Osteoblast (primary cell): Measurements from ENCODE around the gene C11orf98. TPM values are rescaled to one million over a fixed set of nuclear protein-coding genes. Genes with fewer than 3 reads are reported as not detected.

Experiments
- DNase-seq: peaks from one replicate; pipeline ENCODE4 v3.0.0; 2011; ENCODE audit warnings: low spot score, mixed read lengths; ENCODE audit not compliant: insufficient read length; ENCODE audit errors: missing footprints
- H2AFZ ChIP-seq: 2 replicates; pipeline ENCODE4 v1.6.0; 2011; ENCODE audit warnings: mild to moderate bottlenecking, low read length
- H3K27ac ChIP-seq: 2 replicates; pipeline ENCODE4 v1.5.1; 2011; ENCODE audit warnings: mild to moderate bottlenecking, low read depth, low read length, moderate library complexity
- H3K27me3 ChIP-seq: 2 replicates; pipeline ENCODE4 v1.6.0; 2012; ENCODE audit warnings: mild to moderate bottlenecking, control low read depth, inconsistent platforms, low read length, moderate library complexity; ENCODE audit not compliant: insufficient read depth
- H3K36me3 ChIP-seq: 2 replicates; pipeline ENCODE4 v1.5.1; 2011; ENCODE audit warnings: mild to moderate bottlenecking, low read length, control low read depth, moderate library complexity; ENCODE audit not compliant: insufficient read depth
- H3K4me1 ChIP-seq: 2 replicates; pipeline ENCODE4 v1.5.1; 2011; ENCODE audit warnings: mild to moderate bottlenecking, low read length, control low read depth, moderate library complexity; ENCODE audit not compliant: insufficient read depth
- H3K4me2 ChIP-seq: 2 replicates; pipeline ENCODE4 v1.6.0; 2011; ENCODE audit warnings: mild to moderate bottlenecking, low read length; ENCODE audit not compliant: insufficient read depth
- H3K4me3 ChIP-seq: fragments of 200-600 bp; sonication (generic); 3 replicates; pipeline ENCODE4 v1.5.1; 2012; ENCODE audit warnings: mild to moderate bottlenecking, low read length, inconsistent platforms; ENCODE audit not compliant: insufficient read depth
- H3K79me2 ChIP-seq: 2 replicates; pipeline ENCODE4 v1.6.0; 2012; ENCODE audit warnings: mild to moderate bottlenecking, low read length, control low read depth, inconsistent platforms; ENCODE audit not compliant: insufficient read depth
- H3K9me3 ChIP-seq: 2 replicates; pipeline ENCODE4 v1.5.1; 2011; ENCODE audit warnings: low read depth, low read length, control low read depth
- H4K20me1 ChIP-seq: 2 replicates; pipeline ENCODE4 v1.6.0; 2012; ENCODE audit warnings: mild to moderate bottlenecking, low read length, control low read depth; ENCODE audit not compliant: insufficient read depth
- total RNA-seq: library from RNA; depleted of rRNA; stranded (reverse); fragments of >200 nt; gene quantifications from 2 replicates; pipeline ENCODE4 v1.2.3, GENCODE V29; 2012
- TF ChIP-seq, protein P1 (sequence below): IDR thresholded peaks from 2 replicates; pipeline ENCODE4 v1.5.1; 2011; ENCODE audit warnings: mild to moderate bottlenecking, low read depth, low read length, moderate library complexity; ENCODE audit errors: extremely low read depth

C11orf98 gene
- total RNA-seq, 1 donor: 17.4 TPM

DNA sequence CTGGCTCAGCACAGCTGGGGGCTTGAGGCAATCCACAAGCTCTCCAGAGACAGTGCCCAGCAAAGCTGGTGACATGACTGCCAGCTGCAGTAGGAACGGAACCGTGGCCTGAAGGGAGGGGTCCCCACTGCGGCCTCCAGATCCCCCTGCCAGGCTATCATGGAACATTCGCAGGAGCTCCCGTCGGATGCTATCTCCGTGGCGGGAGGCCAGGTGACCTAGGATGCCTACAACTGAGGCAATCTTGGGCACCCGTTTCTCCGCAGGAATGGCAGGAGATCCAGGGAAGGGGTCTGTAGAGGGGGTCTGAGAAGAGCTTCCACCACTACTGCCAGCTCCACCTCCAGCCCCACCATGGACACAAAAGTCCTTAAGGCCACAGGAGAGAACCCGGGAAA lies 16.0 kb downstream of the C11orf98 start:
- no peak overlapping the region for H3K4me3 ChIP-seq
- H3K27me3 ChIP-seq: no peaks in the 10 kb centered on the region
- H3K9me3 ChIP-seq: no peaks in the 10 kb centered on the region
- H4K20me1 ChIP-seq: peaks cover 21% of the 10 kb centered on the region
- no peak overlapping the region for H2AFZ ChIP-seq
- H3K36me3 ChIP-seq: peaks cover 26% of the 10 kb centered on the region
- TF ChIP-seq, protein P1, sequence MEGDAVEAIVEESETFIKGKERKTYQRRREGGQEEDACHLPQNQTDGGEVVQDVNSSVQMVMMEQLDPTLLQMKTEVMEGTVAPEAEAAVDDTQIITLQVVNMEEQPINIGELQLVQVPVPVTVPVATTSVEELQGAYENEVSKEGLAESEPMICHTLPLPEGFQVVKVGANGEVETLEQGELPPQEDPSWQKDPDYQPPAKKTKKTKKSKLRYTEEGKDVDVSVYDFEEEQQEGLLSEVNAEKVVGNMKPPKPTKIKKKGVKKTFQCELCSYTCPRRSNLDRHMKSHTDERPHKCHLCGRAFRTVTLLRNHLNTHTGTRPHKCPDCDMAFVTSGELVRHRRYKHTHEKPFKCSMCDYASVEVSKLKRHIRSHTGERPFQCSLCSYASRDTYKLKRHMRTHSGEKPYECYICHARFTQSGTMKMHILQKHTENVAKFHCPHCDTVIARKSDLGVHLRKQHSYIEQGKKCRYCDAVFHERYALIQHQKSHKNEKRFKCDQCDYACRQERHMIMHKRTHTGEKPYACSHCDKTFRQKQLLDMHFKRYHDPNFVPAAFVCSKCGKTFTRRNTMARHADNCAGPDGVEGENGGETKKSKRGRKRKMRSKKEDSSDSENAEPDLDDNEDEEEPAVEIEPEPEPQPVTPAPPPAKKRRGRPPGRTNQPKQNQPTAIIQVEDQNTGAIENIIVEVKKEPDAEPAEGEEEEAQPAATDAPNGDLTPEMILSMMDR: no peak
- no peak overlapping the region for H3K27ac ChIP-seq
- DNase-seq: no peak
- peaks cover 23% of the 10 kb centered on the region for H3K4me1 ChIP-seq
- H3K79me2 ChIP-seq: peaks cover 57% of the 10 kb centered on the region
- H3K4me2 ChIP-seq: no peak overlapping the region

DNA sequence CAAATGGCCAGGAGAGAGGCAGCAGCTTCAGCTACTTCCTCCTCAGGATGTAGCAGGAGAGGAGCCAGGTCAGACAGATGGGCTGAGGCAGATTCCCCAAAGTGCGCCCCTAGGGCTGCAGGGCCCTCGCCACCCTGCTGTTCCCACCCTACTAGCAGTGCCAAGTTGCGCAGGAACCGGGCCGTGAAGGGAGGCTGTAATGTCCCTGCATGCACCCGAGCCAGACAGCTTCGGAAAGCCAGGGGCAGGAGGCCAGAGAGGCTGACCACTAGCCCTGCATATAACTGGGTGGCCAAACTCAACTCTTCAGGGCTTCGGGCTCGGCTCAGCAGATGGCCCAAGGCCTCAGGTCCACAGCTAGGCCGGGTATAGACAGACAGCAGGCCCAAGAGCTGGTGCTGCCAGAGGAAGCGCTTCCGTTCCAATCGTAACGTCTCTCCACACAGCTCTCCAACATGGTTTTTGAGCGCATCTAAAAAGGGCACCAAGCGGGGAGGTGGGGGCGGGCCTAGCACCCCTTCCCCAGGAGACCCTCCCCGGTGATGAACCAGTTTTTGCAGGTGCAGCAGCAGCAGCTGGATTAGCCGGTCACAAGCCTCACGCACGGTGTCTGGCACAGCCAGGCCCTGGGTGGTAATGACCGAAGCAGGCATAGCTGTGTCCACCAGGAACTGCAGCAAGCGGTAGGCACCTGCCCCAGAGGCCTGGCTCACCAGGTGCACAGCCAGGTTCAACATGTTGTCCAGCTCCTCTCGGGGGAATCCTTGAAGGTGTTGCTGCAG lies 16.6 kb downstream of the C11orf98 start:
- Histone ChIP-seq H3K9me3 (no peaks in the 10 kb centered on the region), H3K27me3 (no peaks in the 10 kb centered on the region), H4K20me1 (peaks cover 21% of the 10 kb centered on the region), H3K27ac (no peak overlapping the region), H2AFZ (no peak overlapping the region), H3K4me1 (peaks cover 23% of the 10 kb centered on the region), H3K4me3 (no peak overlapping the region), H3K36me3 (peaks cover 29% of the 10 kb centered on the region), H3K4me2 (no peak overlapping the region), H3K79me2 (peaks cover 63% of the 10 kb centered on the region)
- DNase-seq: peak; percentile 26
- TF ChIP-seq, protein P1: no peak

DNA sequence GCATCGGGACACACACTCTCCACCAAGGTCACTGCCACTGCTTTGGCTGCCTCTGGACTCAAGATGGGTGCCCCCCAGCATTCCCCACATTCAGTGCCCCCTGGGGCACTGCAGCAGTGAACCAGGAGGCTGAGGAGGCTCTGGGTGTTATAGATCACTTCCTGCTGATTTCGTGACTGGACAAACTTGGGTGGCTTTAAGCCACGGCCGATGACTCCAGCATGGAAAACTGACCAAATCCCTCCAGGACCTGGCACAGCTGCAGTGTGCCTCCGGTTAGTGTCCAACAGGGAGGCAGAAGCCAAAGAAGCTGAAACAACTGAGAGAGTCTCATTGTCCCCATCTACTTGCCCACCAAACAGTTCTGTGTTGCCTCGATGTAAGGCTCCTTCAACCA lies 17.4 kb downstream of the C11orf98 start:
- Histone ChIP-seq H4K20me1 (peaks cover 21% of the 10 kb centered on the region), H3K36me3 (peaks cover 36% of the 10 kb centered on the region), H3K4me3 (no peak overlapping the region), H3K27me3 (no peaks in the 10 kb centered on the region), H3K79me2 (peaks cover 66% of the 10 kb centered on the region), H3K27ac (peak overlapping the region; percentile 65), H3K9me3 (no peaks in the 10 kb centered on the region), H3K4me1 (peaks cover 22% of the 10 kb centered on the region), H3K4me2 (no peak overlapping the region), H2AFZ (no peak overlapping the region)
- DNase-seq: peak; percentile 81
- TF ChIP-seq, protein P1: no peak

DNA sequence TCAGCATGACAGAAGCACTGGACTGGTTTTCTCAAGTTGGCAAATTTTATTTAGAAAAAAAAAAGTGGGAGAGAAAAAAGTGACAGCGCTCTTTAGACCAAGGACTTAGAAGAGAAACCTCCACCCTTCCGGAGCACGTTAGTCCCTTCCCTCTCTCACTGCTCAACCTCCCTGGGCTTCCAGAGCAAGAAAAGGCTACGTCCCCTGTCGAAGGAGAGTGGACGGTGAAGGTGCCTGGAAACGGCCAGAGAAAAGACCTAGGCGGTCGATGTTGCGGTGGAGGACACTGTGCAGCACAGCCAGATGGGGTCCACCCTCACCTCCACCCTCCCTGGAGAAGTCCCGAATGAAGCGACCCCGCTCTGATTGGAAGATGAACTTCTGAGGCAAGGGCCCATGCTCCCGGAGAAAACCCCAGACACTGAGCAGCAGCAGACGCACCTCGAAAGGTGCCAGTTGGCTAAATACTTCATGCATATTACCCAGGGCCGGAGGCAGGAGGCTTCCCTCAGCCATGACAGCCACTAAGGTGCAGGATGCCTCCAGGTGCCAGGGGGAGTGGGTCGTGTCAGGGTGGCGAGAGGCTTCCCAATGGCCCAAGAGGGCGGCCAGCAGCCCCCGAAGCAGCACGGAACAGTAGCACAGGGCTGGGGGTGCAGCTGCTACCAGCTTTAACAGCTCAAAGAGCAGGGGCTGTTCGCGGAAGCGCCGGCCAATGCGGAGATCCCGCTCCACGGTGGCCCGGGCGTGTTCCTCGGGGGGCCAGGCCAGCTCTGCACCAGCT lies 18.0 kb downstream of the C11orf98 start:
- peak overlapping the region; percentile 65 for H3K27ac ChIP-seq
- TF ChIP-seq, protein P1: no peak
- H3K4me3 ChIP-seq: peak overlapping the region; percentile 46
- H3K79me2 ChIP-seq: peaks cover 66% of the 10 kb centered on the region
- H4K20me1 ChIP-seq: peaks cover 21% of the 10 kb centered on the region
- peaks cover 16% of the 10 kb centered on the region for H3K4me1 ChIP-seq
- peak overlapping the region; percentile 81 for H3K4me2 ChIP-seq
- no peaks in the 10 kb centered on the region for H3K27me3 ChIP-seq
- H2AFZ ChIP-seq: peak overlapping the region; percentile 62
- H3K9me3 ChIP-seq: no peaks in the 10 kb centered on the region
- H3K36me3 ChIP-seq: peaks cover 37% of the 10 kb centered on the region
- peak; percentile 65 for DNase-seq
